Urinary bladder (tissue), 4 donors: ENCODE results near the gene PLXNC1. TPM values are rescaled to one million over a fixed set of nuclear protein-coding genes. Genes with fewer than 3 reads are reported as not detected.

Experiments
- DNase-seq: peaks from one replicate; pipeline ENCODE4 v3.0.0-alpha.2; 2015; ENCODE audit errors: extremely low spot score
- H3K27ac ChIP-seq: one replicate; pipeline ENCODE4 v1.5.1; 2013; ENCODE audit warnings: low read depth, mild to moderate bottlenecking, moderate library complexity
- H3K36me3 ChIP-seq: one replicate; pipeline ENCODE4 v1.6.1; 2013; ENCODE audit warnings: mild to moderate bottlenecking, moderate library complexity; ENCODE audit not compliant: insufficient read depth
- H3K4me1 ChIP-seq: one replicate; pipeline ENCODE4 v1.6.1; 2013; ENCODE audit warnings: mild to moderate bottlenecking, moderate library complexity; ENCODE audit not compliant: insufficient read depth
- H3K4me3 ChIP-seq: one replicate; pipeline ENCODE4 v1.5.1; 2013; ENCODE audit warnings: low read depth, low read length
- WGBS: extraction: QIAGEN DNeasy Blood & Tissue Kit; methylation state at CpG from one replicate; pipeline ENCODE4 v1.1.7; 2013; 5-methylcytosine and 5-hydroxymethylcytosine counted together
- polyA plus RNA-seq: library from polyadenylated mRNA; stranded (reverse); fragments of 200-250 nt; gene quantifications from one replicate; pipeline ENCODE4 v1.2.3, GENCODE V29; 2013
- total RNA-seq: library from RNA; depleted of rRNA; stranded (reverse); fragments of >200 nt; gene quantifications from one replicate; pipeline ENCODE4 v1.2.3, GENCODE V29; 2014
- donor health status: healthy with polysubstance abuse.
- donor health status: healthy.

Gene PLXNC1
- total and polyA plus RNA-seq, 2 donors = 1.8 to 19.0 TPM

DNA sequence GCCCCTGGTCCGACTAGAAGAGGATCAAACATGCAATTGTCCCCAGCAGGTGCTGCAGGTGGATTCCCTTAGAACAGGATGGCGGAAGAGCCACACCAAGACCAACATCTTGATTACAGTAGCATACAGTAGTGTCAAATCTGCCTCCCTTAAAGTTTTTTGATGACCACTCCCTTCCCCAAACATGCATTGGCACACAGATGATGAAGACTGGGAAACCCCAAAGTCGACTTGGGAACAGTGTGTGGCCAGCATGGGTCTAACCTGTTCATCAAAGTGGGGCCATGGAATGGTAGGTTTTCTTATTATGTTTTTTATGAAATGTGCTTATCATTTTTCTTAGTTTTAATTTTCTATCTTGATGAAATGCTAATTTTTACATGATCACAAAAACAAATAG lies 8.8 kb downstream of the PLXNC1 start:
- Histone ChIP-seq H3K36me3 (no peaks in the 10 kb centered on the region), H3K4me3 (no peak overlapping the region), H3K4me1 (no peaks in the 10 kb centered on the region), H3K27ac (no peak overlapping the region)
- WGBS = 93% methylated on average over 3 of the region's 3 CpGs
- no peak for DNase-seq

DNA sequence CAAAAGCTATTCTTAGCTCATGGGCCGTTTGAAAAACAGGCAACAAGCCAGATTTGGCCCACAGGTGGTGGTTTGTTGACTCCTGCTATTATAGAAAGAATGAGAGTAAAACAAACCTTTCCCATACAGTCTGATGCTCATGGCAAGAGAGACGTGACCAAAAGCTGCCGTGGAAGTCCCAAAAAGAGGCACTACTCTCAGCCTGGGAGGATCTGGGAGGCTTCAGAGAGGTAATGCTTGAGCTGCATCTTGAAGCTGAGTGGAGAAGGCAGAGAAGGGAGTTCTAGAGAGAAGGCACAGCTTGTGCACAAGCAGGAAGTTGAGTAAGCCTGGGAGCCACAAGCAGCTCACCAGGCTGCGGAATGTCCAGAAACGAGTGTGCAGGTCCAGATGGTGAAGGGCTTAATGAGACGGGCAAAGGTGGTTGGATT lies 9.6 kb downstream of the PLXNC1 start:
- no peak overlapping the region for H3K4me3 ChIP-seq
- 75% methylated on average over 6 of the region's 6 CpGs for WGBS
- no peak for DNase-seq
- H3K27ac ChIP-seq = no peak overlapping the region
- no peaks in the 10 kb centered on the region for H3K4me1 ChIP-seq
- no peaks in the 10 kb centered on the region for H3K36me3 ChIP-seq

GRCh38 chr12:94158666-94159065 lies 10.3 kb downstream of the PLXNC1 start:
- no peak overlapping the region for H3K4me3 ChIP-seq
- WGBS = 93% methylated on average over 8 of the region's 8 CpGs
- DNase-seq = no peak

GRCh38 chr12:94162108-94162507 lies 13.7 kb downstream of the PLXNC1 start:
- Histone ChIP-seq H3K4me3 (no peak overlapping the region), H3K27ac (no peak overlapping the region), H3K4me1 (no peaks in the 10 kb centered on the region), H3K36me3 (no peaks in the 10 kb centered on the region)
- WGBS = 90% methylated on average over 3 of the region's 3 CpGs
- DNase-seq = no peak

More at GRCh38 chr12:94158666-94159065, 10.3 kb downstream of the PLXNC1 start:
- Histone ChIP-seq H3K27ac (no peak overlapping the region), H3K36me3 (no peaks in the 10 kb centered on the region), H3K4me1 (no peaks in the 10 kb centered on the region)

DNA sequence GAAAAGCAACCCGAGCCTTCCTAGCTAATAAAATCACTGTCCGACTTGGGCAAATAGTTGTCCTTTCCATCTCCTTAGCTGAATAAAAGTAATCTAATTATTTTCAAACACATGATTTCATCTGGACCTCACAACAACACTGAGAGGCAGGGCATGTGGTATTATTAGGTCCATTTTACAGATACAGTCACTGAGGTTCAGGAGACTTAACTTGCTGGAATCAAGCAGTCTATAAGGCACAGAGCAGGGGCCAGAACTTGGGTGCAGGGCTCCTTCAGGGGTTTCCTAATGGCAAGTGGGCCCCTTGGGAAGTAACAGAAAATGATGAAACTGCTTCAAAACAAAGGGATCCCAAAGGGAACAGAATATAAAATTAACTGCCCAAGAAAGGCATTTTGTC lies 15.5 kb downstream of the PLXNC1 start:
- Histone ChIP-seq H3K27ac (no peak overlapping the region), H3K4me1 (no peaks in the 10 kb centered on the region), H3K36me3 (no peaks in the 10 kb centered on the region), H3K4me3 (no peak overlapping the region)
- no peak for DNase-seq
- 83% methylated on average over 2 of the region's 2 CpGs for WGBS

GRCh38 chr12:94165138-94165537 lies 16.8 kb downstream of the PLXNC1 start:
- WGBS = 82% methylated on average over 4 of the region's 4 CpGs
- no peak for DNase-seq
- H3K4me1 ChIP-seq = no peaks in the 10 kb centered on the region
- no peaks in the 10 kb centered on the region for H3K36me3 ChIP-seq
- H3K27ac ChIP-seq = no peak overlapping the region
- H3K4me3 ChIP-seq = no peak overlapping the region

- 81% methylated on average over 6 of the region's 6 CpGs for WGBS
- DNase-seq = no peak
- H3K36me3 ChIP-seq = no peaks in the 10 kb centered on the region
- H3K4me1 ChIP-seq = no peaks in the 10 kb centered on the region
- H3K27ac ChIP-seq = no peak overlapping the region
- no peak overlapping the region for H3K4me3 ChIP-seq
Measured at GRCh38 chr12:94165670-94166364, 17.4 kb downstream of the PLXNC1 start.

DNA sequence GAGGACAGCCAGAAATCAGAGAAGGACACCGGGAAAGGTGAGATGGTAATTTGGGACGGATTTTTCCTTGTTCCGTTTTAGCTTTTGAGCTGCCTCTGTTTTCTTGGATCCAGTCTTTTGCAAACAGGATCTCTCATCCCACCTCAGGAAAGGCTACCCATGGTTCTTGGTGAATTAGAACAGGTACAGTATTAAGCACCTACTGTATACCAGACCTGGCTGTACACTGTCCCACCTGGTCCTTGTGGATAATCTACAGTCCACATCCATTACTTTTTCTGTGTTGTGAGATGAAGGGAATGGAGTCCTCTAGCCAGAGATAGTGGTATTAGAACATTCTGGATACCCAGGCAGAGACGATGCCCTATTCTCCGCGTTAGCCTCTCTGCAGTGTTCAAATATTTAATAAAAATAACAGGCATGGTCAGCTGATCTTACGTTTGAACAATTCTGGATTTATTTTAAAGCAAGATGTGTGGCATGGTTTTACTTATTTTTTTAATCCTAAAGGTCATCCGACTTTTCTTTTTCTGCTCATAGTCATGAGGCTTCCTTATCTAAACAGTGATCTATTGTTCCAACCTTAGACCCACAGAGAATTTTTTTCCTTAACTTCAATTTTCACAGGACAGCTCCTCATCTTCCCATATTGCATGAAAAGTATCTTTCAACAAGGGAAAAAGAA lies 18.8 kb downstream of the PLXNC1 start:
- Histone ChIP-seq H3K4me1 (no peaks in the 10 kb centered on the region), H3K36me3 (no peaks in the 10 kb centered on the region), H3K27ac (no peak overlapping the region), H3K4me3 (no peak overlapping the region)
- no peak for DNase-seq
- WGBS = 80% methylated on average over 8 of the region's 8 CpGs

DNA sequence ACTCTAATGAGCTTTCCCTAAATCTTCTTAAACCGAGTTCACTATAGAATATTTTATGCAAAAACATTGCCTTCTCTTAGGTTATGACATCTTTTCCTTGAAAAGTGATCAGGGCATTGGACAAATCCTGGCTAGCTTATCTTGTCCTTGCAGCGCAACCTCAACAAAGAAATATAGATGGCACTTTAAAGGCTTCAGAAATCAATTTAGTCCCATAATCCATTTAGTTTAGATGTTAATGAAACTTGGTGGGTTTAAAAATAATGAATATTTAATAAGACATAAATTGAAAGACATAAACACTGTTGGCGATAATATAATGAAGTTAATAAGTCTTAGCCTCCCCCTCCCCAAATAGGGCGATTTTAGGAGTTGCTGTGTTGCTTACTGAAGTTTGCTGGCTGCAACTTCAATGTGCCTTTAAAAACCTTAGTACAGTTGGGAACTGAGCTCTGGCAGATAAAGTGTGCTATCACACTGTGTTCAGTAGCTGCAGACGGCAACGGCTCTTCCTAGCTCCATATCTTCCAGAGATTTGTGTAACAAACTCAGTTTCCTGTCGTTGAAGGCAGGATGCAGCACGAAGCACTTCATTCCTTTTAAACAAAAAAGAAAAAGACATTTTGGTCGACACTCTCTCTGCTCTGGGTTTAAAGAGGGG lies 19.5 kb downstream of the PLXNC1 start:
- no peak overlapping the region for H3K27ac ChIP-seq
- 40% methylated on average over 9 of the region's 9 CpGs for WGBS
- no peaks in the 10 kb centered on the region for H3K4me1 ChIP-seq

DNA sequence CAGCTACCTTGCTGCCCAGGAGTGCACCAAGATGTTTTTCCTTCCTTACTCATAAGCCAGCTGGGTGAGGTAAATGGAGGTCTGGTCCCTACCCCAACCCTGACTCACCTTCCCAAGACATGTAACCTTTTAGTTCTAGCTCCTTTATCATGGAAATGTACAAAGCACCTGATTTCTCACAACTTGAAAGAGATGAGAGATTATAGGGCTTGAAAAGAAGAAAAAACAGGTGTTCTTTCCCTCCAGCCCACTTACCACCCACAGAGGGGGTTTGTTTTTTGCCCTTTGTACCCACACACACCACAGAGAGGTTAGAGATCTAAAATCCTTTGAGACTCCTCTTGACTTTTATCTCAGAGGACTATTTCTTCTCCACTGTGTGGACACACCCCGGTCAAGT lies 21.1 kb downstream of the PLXNC1 start:
- Histone ChIP-seq H3K4me1 (no peaks in the 10 kb centered on the region), H3K4me3 (no peak overlapping the region), H3K36me3 (no peaks in the 10 kb centered on the region), H3K27ac (no peak overlapping the region)
- DNase-seq = no peak
- 86% methylated on average over 1 of the region's 1 CpG for WGBS

More for the DNA sequence above, 19.5 kb downstream of the PLXNC1 start:
- Histone ChIP-seq H3K36me3 (no peaks in the 10 kb centered on the region), H3K4me3 (no peak overlapping the region)
- DNase-seq = no peak

DNA sequence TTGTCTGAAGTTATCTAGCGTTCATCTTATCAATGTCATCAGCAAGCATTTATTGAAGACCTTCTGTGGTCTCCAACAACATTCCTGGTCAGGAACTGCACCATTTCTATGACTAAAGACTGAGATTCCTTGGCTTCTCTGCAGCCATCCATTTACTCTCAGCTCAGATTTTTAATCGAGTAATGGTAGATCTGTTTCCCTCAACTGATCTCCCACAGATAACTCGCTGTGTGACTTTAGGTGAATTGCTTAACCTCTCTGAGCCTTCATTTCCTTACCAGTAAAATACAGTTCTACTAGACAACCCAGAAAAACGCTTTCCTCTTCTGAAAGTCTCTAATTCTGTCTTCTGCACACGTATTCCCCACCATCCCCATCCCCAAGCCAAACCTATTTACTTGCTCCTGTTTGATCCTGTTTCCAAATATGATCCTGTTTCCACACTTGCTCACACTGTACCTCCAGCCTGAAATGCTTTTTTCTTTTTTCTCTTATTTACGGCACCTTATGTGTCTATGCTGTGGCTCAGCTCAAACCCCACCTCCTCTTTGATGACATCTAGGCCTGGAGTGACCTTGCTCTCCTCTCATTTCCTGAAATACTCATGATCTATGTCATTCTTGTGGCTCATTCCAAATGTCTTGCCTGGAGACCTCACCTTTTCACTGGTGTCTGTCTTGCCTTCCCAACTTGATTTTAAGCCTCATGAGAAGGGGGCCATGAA lies 21.8 kb downstream of the PLXNC1 start:
- Histone ChIP-seq H3K4me1 (no peaks in the 10 kb centered on the region), H3K27ac (no peak overlapping the region), H3K4me3 (no peak overlapping the region), H3K36me3 (no peaks in the 10 kb centered on the region)
- no peak for DNase-seq
- 90% methylated on average over 6 of the region's 6 CpGs for WGBS

DNA sequence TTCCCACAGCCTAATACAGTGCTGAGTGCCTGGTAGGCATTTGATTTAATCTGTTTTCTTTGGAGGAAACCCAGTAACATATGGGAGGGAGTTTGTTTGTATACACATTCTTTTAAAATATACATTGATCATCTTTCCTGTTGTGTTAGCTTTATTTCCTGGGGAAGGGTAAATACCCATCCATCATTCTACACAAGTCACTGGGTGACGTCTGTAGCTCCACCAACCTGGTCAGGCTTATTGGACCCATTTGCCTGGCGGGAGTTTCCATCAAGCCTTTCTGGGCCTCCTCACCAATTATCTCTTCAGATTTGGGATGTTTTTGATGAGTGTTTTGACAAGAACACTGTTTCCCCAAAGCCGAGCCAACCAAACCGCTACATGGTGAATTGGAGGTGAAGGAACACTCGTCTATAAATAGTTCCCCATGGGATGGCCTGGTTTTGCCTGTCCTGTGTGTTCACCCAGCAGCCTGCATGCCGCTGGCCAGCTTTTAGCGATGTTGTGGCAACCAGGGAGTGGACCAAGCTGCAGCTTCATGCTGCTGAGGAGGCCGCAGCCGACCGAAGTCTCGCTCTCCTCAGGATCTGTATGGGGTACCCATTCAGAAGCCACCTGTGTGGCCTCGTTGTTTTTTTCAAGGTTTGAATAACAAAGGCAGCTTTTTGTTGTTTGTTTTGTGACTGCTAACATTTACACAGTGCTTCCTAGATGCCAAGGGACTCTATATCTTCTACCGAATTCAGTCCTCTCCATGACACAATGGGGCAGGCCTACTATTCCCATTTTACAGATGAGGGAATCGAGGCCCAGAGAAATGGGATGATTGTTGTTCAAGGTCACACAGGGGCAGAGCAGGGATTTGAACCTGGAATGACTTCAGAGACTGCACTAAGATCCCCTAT lies 22.6 kb downstream of the PLXNC1 start:
- 96% methylated on average over 14 of the region's 14 CpGs for WGBS
- Histone ChIP-seq H3K4me1 (no peaks in the 10 kb centered on the region), H3K4me3 (no peak overlapping the region), H3K27ac (no peak overlapping the region), H3K36me3 (no peaks in the 10 kb centered on the region)
- no peak for DNase-seq

- no peaks in the 10 kb centered on the region for H3K4me1 ChIP-seq
- WGBS = 95% methylated on average over 5 of the region's 5 CpGs
- no peak for DNase-seq
- H3K36me3 ChIP-seq = no peaks in the 10 kb centered on the region
- no peak overlapping the region for H3K27ac ChIP-seq
- H3K4me3 ChIP-seq = no peak overlapping the region
Measured at GRCh38 chr12:94171595-94171930, 23.2 kb downstream of the PLXNC1 start.
